HEK293 (cell line): ENCODE data around the gene MON2.

ENCODE experiments used
- GLIS1 ChIP-seq: fragments of 450-650 bp; formaldehyde crosslinking; IDR thresholded peaks from 2 replicates; pipeline ENCODE4 v1.5.1; 2016; ENCODE audit warnings: missing biosample characterization, missing genetic modification characterization
- KLF1 ChIP-seq: fragments of 450-650 bp; formaldehyde crosslinking; IDR thresholded peaks from 2 replicates; pipeline ENCODE4 v1.5.1; 2016; ENCODE audit warnings: missing biosample characterization, missing genetic modification characterization
- PATZ1 ChIP-seq: fragments of 450-650 bp; formaldehyde crosslinking; IDR thresholded peaks from 2 replicates; pipeline ENCODE4 v1.5.1; 2016; ENCODE audit warnings: missing biosample characterization, missing genetic modification characterization
- PBX3 ChIP-seq: sonication (generic); formaldehyde crosslinking; IDR thresholded peaks from 2 replicates; pipeline ENCODE4 v1.8.1; 2022; ENCODE audit warnings: mild to moderate bottlenecking, moderate library complexity, missing genetic modification reagents
- SP7 ChIP-seq: fragments of 450-650 bp; formaldehyde crosslinking; IDR thresholded peaks from 2 replicates; pipeline ENCODE4 v1.5.1; 2016; ENCODE audit warnings: missing biosample characterization, missing genetic modification characterization
- TRIM28 ChIP-seq: IDR thresholded peaks from 2 replicates; pipeline ENCODE4 v1.6.1; 2011; ENCODE audit warnings: low read length, control low read depth, borderline replicate concordance
- ZBTB10 ChIP-seq: fragments of 450-650 bp; formaldehyde crosslinking; IDR thresholded peaks from 2 replicates; pipeline ENCODE4 v1.5.1; 2016; ENCODE audit warnings: missing biosample characterization, missing genetic modification characterization
- ZBTB8A ChIP-seq: fragments of 450-650 bp; formaldehyde crosslinking; IDR thresholded peaks from 2 replicates; pipeline ENCODE4 v1.5.1; 2016; ENCODE audit warnings: missing biosample characterization, missing genetic modification characterization
- ZFP41 ChIP-seq: fragments of 450-650 bp; formaldehyde crosslinking; IDR thresholded peaks from 2 replicates; pipeline ENCODE4 v1.5.1; 2016; ENCODE audit warnings: missing biosample characterization, missing genetic modification characterization, borderline replicate concordance
- ZNF121 ChIP-seq: fragments of 450-650 bp; formaldehyde crosslinking; IDR thresholded peaks from 2 replicates; pipeline ENCODE4 v1.5.1; 2016; ENCODE audit warnings: missing biosample characterization, missing genetic modification characterization
- ZNF146 ChIP-seq: fragments of 450-650 bp; formaldehyde crosslinking; IDR thresholded peaks from 2 replicates; pipeline ENCODE4 v1.5.1; 2016; ENCODE audit warnings: missing biosample characterization, missing genetic modification characterization
- ZNF16 ChIP-seq: fragments of 450-650 bp; formaldehyde crosslinking; IDR thresholded peaks from 2 replicates; pipeline ENCODE4 v1.5.1; 2016; ENCODE audit warnings: low read depth, missing biosample characterization, missing genetic modification characterization
- ZNF174 ChIP-seq: fragments of 450-650 bp; formaldehyde crosslinking; IDR thresholded peaks from 2 replicates; pipeline ENCODE4 v1.5.0; 2017; ENCODE audit warnings: missing biosample characterization, mild to moderate bottlenecking, missing genetic modification characterization
- ZNF175 ChIP-seq: fragments of 450-650 bp; formaldehyde crosslinking; IDR thresholded peaks from 2 replicates; pipeline ENCODE4 v1.5.1; 2016; ENCODE audit warnings: missing biosample characterization, missing genetic modification characterization
- ZNF19 ChIP-seq: fragments of 450-650 bp; formaldehyde crosslinking; IDR thresholded peaks from 2 replicates; pipeline ENCODE4; 2016; ENCODE audit warnings: missing biosample characterization, missing genetic modification characterization, low read depth
- ZNF214 ChIP-seq: fragments of 450-650 bp; formaldehyde crosslinking; IDR thresholded peaks from 2 replicates; pipeline ENCODE4 v1.5.1; 2017; ENCODE audit warnings: missing biosample characterization, mild to moderate bottlenecking, missing genetic modification characterization, borderline replicate concordance
- ZNF223 ChIP-seq: fragments of 450-650 bp; formaldehyde crosslinking; IDR thresholded peaks from 2 replicates; pipeline ENCODE4 v1.5.1; 2016; ENCODE audit warnings: missing biosample characterization, missing genetic modification characterization
- ZNF473 ChIP-seq: fragments of 450-650 bp; formaldehyde crosslinking; IDR thresholded peaks from 2 replicates; pipeline ENCODE4 v1.5.1; 2017; ENCODE audit warnings: missing biosample characterization, missing genetic modification characterization
- ZNF48 ChIP-seq: fragments of 450-650 bp; formaldehyde crosslinking; IDR thresholded peaks from 2 replicates; pipeline ENCODE4 v1.5.1; 2016; ENCODE audit warnings: missing biosample characterization, missing genetic modification characterization
- ZNF514 ChIP-seq: fragments of 450-650 bp; formaldehyde crosslinking; IDR thresholded peaks from 2 replicates; pipeline ENCODE4 v1.5.1; 2016; ENCODE audit warnings: missing biosample characterization, missing genetic modification characterization
- ZNF621 ChIP-seq: fragments of 450-650 bp; formaldehyde crosslinking; IDR thresholded peaks from 2 replicates; pipeline ENCODE4 v1.5.1; 2017; ENCODE audit warnings: missing biosample characterization, missing genetic modification characterization
- ZNF639 ChIP-seq: fragments of 450-650 bp; formaldehyde crosslinking; IDR thresholded peaks from 2 replicates; pipeline ENCODE4 v1.5.1; 2016; ENCODE audit warnings: missing biosample characterization, missing genetic modification characterization
- ZNF830 ChIP-seq: fragments of 450-650 bp; IDR thresholded peaks from 2 replicates; pipeline ENCODE4 v1.5.0; 2018; ENCODE audit warnings: missing biosample characterization, missing genetic modification characterization, low read depth, mild to moderate bottlenecking, moderate library complexity
- ZSCAN30 ChIP-seq: fragments of 450-650 bp; IDR thresholded peaks from 2 replicates; pipeline ENCODE4 v1.5.1; 2018; ENCODE audit warnings: missing biosample characterization, mild to moderate bottlenecking, missing genetic modification characterization, moderate library complexity
- TF ChIP-seq, protein P1 (sequence below): fragments of 450-650 bp; formaldehyde crosslinking; IDR thresholded peaks from 2 replicates; pipeline ENCODE4 v1.5.1; 2016; ENCODE audit warnings: missing biosample characterization, missing genetic modification characterization
- TF ChIP-seq, protein P2 (sequence below): fragments of 450-650 bp; formaldehyde crosslinking; IDR thresholded peaks from 2 replicates; pipeline ENCODE4 v1.5.1; 2017; ENCODE audit warnings: missing biosample characterization, missing genetic modification characterization
- TF ChIP-seq, protein P3 (sequence below): fragments of 450-650 bp; formaldehyde crosslinking; IDR thresholded peaks from 2 replicates; pipeline ENCODE4 v1.5.1; 2016; ENCODE audit warnings: missing biosample characterization, missing genetic modification characterization

The MON2 gene

GRCh38 chr12:62466594-62467491, at the start of gene MON2 (continued):
- no peak for TF ChIP-seq ZNF175 (tag by site-specific recombination)
- TF ChIP-seq, protein P1, sequence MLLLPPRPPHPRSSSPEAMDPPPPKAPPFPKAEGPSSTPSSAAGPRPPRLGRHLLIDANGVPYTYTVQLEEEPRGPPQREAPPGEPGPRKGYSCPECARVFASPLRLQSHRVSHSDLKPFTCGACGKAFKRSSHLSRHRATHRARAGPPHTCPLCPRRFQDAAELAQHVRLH (tag by site-specific recombination), result peak; percentile 13; the same call in 1 of the 2 replicates
- peak; percentile 13; the same call in 1 of the 2 replicates for TF ChIP-seq ZBTB8A (tag by site-specific recombination)
- TF ChIP-seq ZBTB10 (tag by site-specific recombination), result peak; percentile 84
- TF ChIP-seq PBX3 (CRISPR knock-in tag), result 0 out of 2 replicates have a peak, but pooled peaks have one; percentile 34
- TF ChIP-seq ZFP41 (tag by site-specific recombination), result no peak
- no peak for TF ChIP-seq TRIM28
- no peak for TF ChIP-seq ZNF473
- TF ChIP-seq ZNF146 (tag by site-specific recombination), result no peak
- TF ChIP-seq ZNF514 (tag by site-specific recombination), result no peak
- TF ChIP-seq ZNF214 (tag by site-specific recombination), result no peak
- peak; percentile 58 for TF ChIP-seq PATZ1 (tag by site-specific recombination)
- TF ChIP-seq ZNF121 (tag by site-specific recombination), result no peak
- no peak for TF ChIP-seq KLF1 (tag by site-specific recombination)
- no peak for TF ChIP-seq ZNF621
- TF ChIP-seq ZNF174 (tag by site-specific recombination), result no peak
- TF ChIP-seq, protein P2, sequence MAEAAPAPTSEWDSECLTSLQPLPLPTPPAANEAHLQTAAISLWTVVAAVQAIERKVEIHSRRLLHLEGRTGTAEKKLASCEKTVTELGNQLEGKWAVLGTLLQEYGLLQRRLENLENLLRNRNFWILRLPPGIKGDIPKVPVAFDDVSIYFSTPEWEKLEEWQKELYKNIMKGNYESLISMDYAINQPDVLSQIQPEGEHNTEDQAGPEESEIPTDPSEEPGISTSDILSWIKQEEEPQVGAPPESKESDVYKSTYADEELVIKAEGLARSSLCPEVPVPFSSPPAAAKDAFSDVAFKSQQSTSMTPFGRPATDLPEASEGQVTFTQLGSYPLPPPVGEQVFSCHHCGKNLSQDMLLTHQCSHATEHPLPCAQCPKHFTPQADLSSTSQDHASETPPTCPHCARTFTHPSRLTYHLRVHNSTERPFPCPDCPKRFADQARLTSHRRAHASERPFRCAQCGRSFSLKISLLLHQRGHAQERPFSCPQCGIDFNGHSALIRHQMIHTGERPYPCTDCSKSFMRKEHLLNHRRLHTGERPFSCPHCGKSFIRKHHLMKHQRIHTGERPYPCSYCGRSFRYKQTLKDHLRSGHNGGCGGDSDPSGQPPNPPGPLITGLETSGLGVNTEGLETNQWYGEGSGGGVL, result no peak
- TF ChIP-seq ZNF830, result no peak
- TF ChIP-seq SP7 (tag by site-specific recombination), result peak; percentile 60
- no peak for TF ChIP-seq ZNF48 (tag by site-specific recombination)
- TF ChIP-seq ZNF19 (tag by site-specific recombination), result no peak
- TF ChIP-seq, protein P3, sequence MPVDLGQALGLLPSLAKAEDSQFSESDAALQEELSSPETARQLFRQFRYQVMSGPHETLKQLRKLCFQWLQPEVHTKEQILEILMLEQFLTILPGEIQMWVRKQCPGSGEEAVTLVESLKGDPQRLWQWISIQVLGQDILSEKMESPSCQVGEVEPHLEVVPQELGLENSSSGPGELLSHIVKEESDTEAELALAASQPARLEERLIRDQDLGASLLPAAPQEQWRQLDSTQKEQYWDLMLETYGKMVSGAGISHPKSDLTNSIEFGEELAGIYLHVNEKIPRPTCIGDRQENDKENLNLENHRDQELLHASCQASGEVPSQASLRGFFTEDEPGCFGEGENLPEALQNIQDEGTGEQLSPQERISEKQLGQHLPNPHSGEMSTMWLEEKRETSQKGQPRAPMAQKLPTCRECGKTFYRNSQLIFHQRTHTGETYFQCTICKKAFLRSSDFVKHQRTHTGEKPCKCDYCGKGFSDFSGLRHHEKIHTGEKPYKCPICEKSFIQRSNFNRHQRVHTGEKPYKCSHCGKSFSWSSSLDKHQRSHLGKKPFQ, result no peak
- 0 out of 2 replicates have a peak, but pooled peaks have one; percentile 21 for TF ChIP-seq ZSCAN30
- peak; percentile 20; the same call in 1 of the 2 replicates for TF ChIP-seq GLIS1 (tag by site-specific recombination)
- no peak for TF ChIP-seq ZNF223 (tag by site-specific recombination)
- no peak for TF ChIP-seq ZNF16 (tag by site-specific recombination)
- TF ChIP-seq ZNF639 (tag by site-specific recombination), result no peak
